ENCODE measurements around the gene PRPSAP2.
"Not testable (repeated sequence)": the region's sequence is repeated elsewhere in the genome, so short reads cannot be mapped to it uniquely, and the experiment has no call there.

Gene PRPSAP2

GRCh38 chr17:18946536-18946935 is 88.6 kb downstream of the PRPSAP2 start:
- no peak for DNase-seq

DNA sequence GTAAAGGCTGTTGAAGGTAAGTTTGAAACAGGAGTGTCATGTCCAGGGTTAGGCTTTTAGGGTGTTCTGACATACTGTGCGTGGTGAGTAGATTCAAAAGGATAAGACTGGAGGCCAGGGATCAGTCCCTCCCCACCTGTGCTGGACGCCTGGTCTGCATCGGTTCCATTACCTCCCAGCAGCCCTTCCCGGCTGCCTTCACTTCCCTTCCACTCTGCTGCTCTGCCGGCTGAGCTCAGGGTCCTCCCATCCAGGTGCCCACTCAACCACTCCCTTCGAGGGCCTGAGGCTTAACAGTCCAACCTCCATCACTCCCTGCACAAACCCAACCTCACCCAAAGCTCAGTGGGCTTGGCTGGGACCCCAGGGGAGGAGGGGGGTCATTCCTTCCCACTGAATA is 89.9 kb downstream of the PRPSAP2 start:
- DNase-seq = no peak

DNA sequence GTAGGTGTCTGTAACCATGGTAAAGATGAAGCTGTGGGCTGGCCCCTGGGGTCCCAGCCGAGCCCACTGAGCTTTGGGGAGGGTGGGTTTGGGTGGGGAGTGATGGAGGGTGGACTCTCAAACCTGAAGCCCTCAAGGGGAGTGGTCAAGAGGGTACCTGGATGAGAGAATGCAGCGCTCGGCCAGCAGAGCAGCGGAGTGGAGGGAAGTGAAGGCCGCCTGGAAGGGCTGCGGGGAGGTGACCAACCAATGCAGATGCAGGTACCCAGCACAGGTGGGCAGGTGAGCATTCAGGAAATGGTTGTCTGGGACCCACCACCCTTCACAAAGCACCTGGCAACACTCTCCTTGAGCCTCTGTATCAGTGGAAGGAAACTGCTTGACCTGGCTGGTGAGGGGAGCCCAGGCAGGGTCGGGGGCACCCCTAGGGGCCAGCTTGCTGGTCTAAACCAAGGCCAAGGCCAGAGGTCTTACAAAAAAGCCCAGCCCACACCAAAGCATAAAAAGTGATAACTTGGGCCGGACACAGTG is 90.6 kb downstream of the PRPSAP2 start:
- DNase-seq = no peak

GRCh38 chr17:18949566-18949965 is 91.6 kb downstream of the PRPSAP2 start:
- DNase-seq = no peak

GRCh38 chr17:18950346-18950745 is 92.4 kb downstream of the PRPSAP2 start:
- DNase-seq = no peak

DNA sequence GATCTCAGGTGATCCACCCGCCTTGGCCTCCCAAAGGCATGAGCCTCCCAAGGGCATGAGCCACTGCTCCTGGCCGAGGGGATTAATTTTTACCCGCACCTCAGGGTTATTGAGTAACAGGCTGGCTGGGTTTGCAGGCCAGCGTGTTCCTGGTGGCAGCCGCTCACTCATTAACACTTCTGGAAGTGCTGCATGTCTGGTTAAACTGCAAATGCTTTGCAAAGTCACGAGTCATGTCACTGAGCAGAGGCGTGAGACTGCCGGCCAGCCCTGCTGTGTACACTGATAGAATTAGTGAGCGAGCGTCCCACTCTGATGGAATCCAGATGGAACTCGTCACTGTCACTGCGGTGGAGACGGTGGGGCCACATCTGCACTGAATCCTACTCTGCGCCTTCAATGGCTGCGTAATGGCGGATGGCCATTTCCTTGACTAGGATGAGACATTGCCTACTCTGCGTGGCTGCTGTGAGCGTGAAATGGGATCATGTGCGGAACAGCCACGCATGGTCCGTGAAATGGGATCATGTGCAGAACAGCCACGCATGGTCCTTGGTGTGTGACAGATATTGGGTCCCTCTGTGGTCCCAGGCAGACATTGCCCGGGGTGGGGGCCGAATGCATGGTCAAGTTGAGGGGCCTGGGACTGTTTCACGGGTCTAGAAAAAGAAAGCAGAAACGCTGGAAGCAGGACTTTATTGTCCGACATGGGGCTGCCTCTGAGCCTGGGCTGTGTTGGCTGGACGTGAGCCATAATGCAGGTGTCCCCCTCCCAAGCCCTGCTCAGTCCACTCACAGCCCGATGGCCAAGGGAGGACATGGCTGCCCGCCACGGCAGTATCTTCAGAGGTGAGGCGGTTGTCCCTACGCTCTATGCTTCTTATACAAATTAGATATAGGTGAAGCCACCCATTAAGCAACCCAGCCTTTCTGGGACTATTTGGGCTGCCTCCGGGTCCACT is 93.3 kb downstream of the PRPSAP2 start:
- DNase-seq = no peak

DNA sequence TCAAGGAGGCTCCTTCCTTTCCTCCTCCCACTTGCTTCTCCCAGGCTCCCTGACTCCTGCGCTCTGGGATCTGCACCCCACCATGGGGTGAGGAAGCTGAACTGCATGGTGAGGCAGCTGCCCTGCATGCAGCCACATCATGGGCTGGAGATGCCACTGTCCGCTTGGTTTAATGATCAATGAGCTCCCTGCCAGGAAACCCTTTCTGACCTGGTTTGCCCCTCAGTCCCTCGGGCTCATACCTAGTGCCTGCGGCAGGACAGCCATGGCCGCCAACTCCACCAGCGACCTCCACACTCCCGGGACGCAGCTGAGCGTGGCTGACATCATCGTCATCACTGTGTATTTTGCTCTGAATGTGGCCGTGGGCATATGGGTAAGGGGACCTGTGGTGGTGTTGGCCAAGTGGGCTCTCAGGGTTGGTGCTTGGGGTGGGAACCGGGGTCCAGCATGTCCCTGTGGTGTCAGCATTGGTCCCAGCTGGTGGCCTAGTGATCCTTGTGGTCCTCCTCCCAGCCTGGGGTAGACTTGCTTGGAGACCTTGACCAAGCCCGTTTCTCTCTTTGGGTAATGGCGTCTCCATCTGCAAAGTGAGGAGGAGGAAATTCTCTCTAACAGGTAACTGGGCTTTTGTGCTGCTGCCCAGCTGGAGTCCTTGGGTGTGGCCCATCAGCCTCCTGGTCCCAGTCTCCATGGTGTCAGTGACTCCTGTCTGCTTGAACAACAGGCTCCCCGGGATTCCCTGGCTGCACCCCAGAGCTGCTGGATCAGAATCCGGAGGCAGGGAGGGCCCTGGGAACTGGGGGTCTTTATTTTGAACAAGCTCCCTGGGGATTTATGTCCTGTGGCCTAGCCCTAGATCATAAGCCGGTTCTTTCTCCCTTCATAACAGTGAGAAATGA is 94.3 kb downstream of the PRPSAP2 start, which contains the start of gene SLC5A10:
Gene SLC5A10, plus strand, starts transcription at position 225 of the 902 bp plus-strand sequence. Its CDS starts 41 bp downstream, at position 266.
- no peak for DNase-seq

DNA sequence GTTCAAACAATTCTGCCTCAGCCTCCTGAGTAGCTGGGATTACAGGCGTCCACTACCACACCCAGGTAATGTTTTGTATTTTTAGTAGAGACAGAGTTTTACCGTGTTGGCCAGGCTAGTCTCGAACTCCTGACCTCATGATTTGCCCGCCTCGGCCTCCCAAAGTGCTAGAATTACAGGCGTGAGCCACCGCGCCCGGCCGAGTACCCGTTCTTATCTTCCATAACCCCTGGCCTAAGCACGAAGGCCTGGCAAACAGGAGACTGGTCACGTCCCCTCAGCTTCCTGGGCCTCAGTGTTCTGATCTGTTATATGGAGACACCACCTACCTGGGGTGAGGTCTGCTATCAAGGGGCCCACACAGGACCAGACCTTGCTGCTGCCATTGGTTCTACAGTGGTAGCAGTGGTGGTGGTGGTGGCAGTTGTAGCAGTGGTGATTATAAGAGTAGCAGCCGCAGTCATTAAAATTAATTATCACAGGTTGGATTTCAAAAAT is 95.3 kb downstream of the PRPSAP2 start:
- no peak for DNase-seq

GRCh38 chr17:18954321-18954720 is 96.4 kb downstream of the PRPSAP2 start:
- DNase-seq = no peak

DNA sequence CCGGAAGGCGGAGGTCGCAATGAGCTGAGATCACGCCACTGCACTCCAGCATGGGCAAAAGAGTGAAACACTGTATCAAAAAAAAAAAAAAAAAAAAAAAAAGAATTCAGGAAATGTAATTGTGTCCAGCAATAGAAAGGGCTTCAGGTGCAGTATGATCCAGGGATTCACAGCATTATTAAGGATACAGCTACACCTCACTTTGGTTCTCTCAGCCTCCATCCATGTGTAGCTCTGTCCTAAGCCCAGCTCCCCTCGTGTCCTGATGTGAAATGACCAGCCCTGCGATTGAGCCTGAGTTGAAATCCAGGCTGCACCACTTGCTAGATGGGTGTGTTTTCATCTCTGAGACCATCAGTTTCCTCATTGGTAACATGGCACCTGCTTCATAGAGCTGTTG is 97.1 kb downstream of the PRPSAP2 start:
- DNase-seq = no peak

DNA sequence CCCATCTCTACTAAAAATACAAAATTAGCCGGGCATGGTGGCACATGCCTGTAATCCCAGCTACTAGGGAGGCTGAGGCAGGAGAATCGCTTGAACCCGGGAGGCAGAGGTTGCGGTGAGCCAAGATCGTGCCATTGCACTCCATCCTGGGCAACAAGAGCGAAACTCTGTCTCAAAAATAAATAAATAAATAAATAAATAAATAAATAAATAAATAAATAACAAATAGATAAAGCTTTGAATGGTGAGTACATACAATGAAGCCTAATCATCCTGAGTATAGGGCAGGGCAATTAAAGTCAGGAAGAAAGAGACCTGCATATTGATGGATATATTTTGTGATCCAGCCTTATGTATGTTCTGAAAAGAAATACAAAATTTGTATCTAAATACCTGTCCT is 98.1 kb downstream of the PRPSAP2 start:
- DNase-seq = not testable (repeated sequence)

DNA sequence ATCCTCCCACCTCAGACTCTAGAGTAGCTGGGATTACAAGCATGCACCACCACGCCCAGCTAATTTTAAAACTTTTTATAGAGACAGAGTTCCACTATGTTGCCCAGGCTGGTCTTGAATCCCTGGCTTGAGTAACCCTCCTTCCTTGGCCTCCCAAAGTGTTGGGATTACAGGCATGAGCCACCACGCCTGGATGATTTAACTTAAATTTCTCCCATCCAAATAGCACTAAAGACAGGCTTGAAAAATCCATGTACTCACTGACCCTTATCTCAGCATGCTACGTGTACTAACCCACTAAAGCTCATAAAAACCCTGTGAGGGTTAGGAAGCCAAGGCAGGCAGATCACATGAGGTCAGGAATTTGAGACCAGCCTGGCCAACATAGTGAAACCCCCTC is 98.7 kb downstream of the PRPSAP2 start:
- no peak for DNase-seq

DNA sequence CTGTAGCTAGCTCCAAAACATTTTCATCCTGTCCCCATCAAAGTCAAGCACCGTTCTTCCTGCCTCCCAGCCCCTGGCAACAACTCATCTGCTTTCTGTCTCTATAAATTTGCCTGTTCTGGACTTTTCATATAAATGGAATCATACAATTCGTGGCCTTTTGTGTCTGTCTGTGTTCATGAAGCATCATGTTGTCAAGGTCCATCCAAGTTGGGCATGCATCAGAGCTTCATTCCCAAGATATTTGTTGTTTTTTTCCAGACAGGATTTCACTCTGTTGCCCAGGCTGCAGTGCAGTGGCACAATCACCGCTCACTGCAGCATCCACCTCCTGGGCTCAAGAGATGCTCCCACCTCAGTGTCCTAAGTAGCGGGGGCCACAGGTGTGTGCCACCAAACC is 99.9 kb downstream of the PRPSAP2 start:
- DNase-seq = no peak

DNA sequence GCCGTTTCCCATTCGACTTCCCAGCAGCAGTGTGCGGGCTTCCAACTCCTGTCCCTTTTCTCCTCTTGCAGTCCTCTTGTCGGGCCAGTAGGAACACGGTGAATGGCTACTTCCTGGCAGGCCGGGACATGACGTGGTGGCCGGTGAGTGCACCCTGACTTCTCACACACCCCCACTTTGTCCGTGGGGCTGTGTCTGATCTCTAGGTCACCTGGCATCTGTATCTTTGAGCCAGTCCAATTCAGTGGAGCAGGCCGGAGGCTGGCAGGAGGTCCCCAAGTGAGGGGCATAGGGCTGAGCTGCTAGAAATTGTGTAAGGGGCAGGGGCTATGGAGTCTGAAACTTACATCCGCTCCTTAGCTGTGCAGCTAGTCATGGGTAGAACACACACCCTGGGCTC is 100.7 kb downstream of the PRPSAP2 start:
- no peak for DNase-seq

GRCh38 chr17:18959071-18959844 is 101.3 kb downstream of the PRPSAP2 start:
- peak; percentile 59 for DNase-seq

GRCh38 chr17:18959845-18960240 is 101.9 kb downstream of the PRPSAP2 start:
- no peak for DNase-seq

GRCh38 chr17:18960241-18960665 is 102.3 kb downstream of the PRPSAP2 start:
- DNase-seq = no peak

- peak; percentile 59 for DNase-seq
These were observed 103.0 kb downstream of the PRPSAP2 start for GRCh38 chr17:18960803-18961511.

DNA sequence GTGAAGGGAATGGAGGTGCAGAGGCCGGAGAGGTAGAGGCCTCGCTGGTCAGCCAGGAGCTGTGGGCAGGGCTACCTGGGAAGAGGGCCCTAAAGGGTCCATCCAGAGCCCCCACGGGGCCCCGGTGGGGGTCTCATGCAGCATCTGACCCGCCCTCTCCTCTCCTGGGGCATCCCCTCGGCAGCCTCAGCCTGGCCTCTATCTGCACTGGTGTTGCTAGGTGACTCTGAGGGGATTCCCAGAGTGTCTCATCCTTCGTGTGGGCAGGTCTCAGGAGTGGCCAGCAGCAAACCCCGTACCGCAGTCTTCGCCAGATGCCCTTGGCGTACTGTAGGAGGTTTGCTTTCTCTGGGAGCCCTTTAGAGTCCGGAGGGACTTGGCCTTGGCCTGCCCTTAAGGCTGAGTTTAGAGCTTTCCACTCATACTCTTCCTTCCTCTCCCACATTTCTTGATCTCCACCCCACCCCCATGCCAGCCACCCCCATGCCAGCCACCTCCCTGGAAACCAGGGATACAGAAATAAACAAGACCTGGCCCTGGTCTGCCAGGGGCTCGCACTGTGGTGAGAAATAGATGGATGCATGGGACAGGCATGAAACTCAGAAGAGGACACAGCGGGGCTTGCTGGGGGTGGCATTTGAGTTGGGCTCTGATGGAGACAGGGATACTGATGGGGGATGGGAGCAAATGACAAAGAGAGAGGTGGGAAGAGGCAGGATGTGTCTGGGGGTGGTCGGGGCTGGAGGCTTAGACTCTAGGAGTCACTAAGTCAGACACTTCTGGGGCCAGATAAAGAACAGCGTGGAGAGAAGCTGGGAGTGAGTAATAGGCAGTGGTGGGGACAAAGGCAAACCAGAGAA is 103.9 kb downstream of the PRPSAP2 start:
- peak; percentile 36 for DNase-seq

- DNase-seq = no peak
These were observed 104.5 kb downstream of the PRPSAP2 start for GRCh38 chr17:18962494-18962815.
